AG10803 (cell line): Measurements from ENCODE around the gene NOB1.

Source experiments
- DNase-seq: peaks from one replicate; pipeline ENCODE4 v3.0.0; 2010; ENCODE audit warnings: low read depth
- H3K4me3 ChIP-seq: 2 replicates; pipeline ENCODE4 v1.5.1; 2011; ENCODE audit warnings: mild to moderate bottlenecking, low read length, control low read depth
- CTCF ChIP-seq: conservative IDR thresholded peaks from 2 replicates; pipeline ENCODE4 v1.5.1; 2011; ENCODE audit warnings: mild to moderate bottlenecking, low read length, control low read depth, inconsistent platforms

The NOB1 gene

GRCh38 chr16:69701452-69701851, 53.3 kb downstream of the NOB1 start:
- DNase-seq, result no peak
- no peak for TF ChIP-seq CTCF
- no peak overlapping the region for H3K4me3 ChIP-seq

GRCh38 chr16:69699915-69700314, 54.8 kb downstream of the NOB1 start:
- no peak for DNase-seq
- no peak overlapping the region for H3K4me3 ChIP-seq
- TF ChIP-seq CTCF, result no peak

- no peak overlapping the region for H3K4me3 ChIP-seq
- DNase-seq, result no peak
- TF ChIP-seq CTCF, result no peak
Observed at GRCh38 chr16:69698404-69698803, 56.3 kb downstream of the NOB1 start.

- no peak for DNase-seq
- no peak overlapping the region for H3K4me3 ChIP-seq
- no peak for TF ChIP-seq CTCF
Observed at GRCh38 chr16:69693916-69694315, 60.8 kb downstream of the NOB1 start.

- no peak for TF ChIP-seq CTCF
- no peak overlapping the region for H3K4me3 ChIP-seq
Observed at GRCh38 chr16:69691980-69692911, 62.5 kb downstream of the NOB1 start.

More at GRCh38 chr16:69691980-69692911, 62.5 kb downstream of the NOB1 start:
- peak; percentile 80 for DNase-seq
